NCI-H460 (cell line): Measurements from ENCODE around the gene DNAH2. TPM values are rescaled to one million over a fixed set of nuclear protein-coding genes. Genes with fewer than 3 reads are reported as not detected.
A peak's percentile ranks its signal among the peaks of the same experiment; 100 is the strongest.

Experiments
- DNase-seq: peaks from one replicate; pipeline ENCODE4 v3.0.0-alpha.2; 2016; ENCODE audit warnings: low read depth; ENCODE audit errors: extremely low read depth
- total RNA-seq: library from RNA; depleted of rRNA; stranded (reverse); fragments of >200 nt; shearing (Covaris generic); gene quantifications from 2 replicates; pipeline ENCODE4 v1.2.3, GENCODE V29; 2014

DNAH2 gene
- total RNA-seq, 1 experiment from 2014 or later = not detected

GRCh38 chr17:7816926-7817642 lies 99.5 kb downstream of the DNAH2 start:
- no peak for DNase-seq

GRCh38 chr17:7817643-7817964 lies 100.1 kb downstream of the DNAH2 start:
- DNase-seq = no peak

GRCh38 chr17:7818026-7818425 lies 100.5 kb downstream of the DNAH2 start:
- DNase-seq = no peak

- no peak for DNase-seq
These were observed 101.5 kb downstream of the DNAH2 start for GRCh38 chr17:7818746-7819645.

- DNase-seq = no peak
These were observed 102.7 kb downstream of the DNAH2 start for GRCh38 chr17:7820231-7820630.

- no peak for DNase-seq
These were observed 104.6 kb downstream of the DNAH2 start for GRCh38 chr17:7822126-7822525.

GRCh38 chr17:7823581-7824001 lies 106.0 kb downstream of the DNAH2 start:
- no peak for DNase-seq

GRCh38 chr17:7824021-7824924 lies 106.7 kb downstream of the DNAH2 start:
- DNase-seq = no peak

- DNase-seq = peak; percentile 32
These were observed 107.9 kb downstream of the DNAH2 start for GRCh38 chr17:7825206-7825990.

- no peak for DNase-seq
These were observed 113.1 kb downstream of the DNAH2 start for GRCh38 chr17:7830616-7831015.

- no peak for DNase-seq
These were observed 113.7 kb downstream of the DNAH2 start for GRCh38 chr17:7831233-7831632.

GRCh38 chr17:7832431-7832830 lies 114.9 kb downstream of the DNAH2 start:
- DNase-seq = no peak

- no peak for DNase-seq
These were observed 115.7 kb downstream of the DNAH2 start for GRCh38 chr17:7833011-7833794.

GRCh38 chr17:7833795-7834541 lies 116.4 kb downstream of the DNAH2 start, which contains the start of gene KDM6B:
TSS of gene KDM6B (plus strand) at chr17:7834217. CDS start at chr17:7845555, 11,338 bp downstream.
- DNase-seq = peak; percentile 88

- DNase-seq = no peak
These were observed 117.0 kb downstream of the DNAH2 start for GRCh38 chr17:7834542-7834956.

GRCh38 chr17:7834957-7835813 lies 117.6 kb downstream of the DNAH2 start:
- peak; percentile 98 for DNase-seq

GRCh38 chr17:7835814-7836595 lies 118.5 kb downstream of the DNAH2 start:
- DNase-seq = no peak
